IPS-15b (cell line): ENCODE data around the gene PIGBOS1.
"Not testable (repeated sequence)": the region's sequence is repeated elsewhere in the genome, so short reads cannot be mapped to it uniquely, and the experiment has no call there.

Experiments used
- H3K27me3 ChIP-seq: one replicate; pipeline ENCODE4 v1.6.1; 2013; ENCODE audit warnings: low read length; ENCODE audit not compliant: control insufficient read depth, insufficient read depth
- H3K36me3 ChIP-seq: one replicate; pipeline ENCODE4 v1.6.1; 2013; ENCODE audit warnings: low read length; ENCODE audit not compliant: control insufficient read depth, insufficient read depth
- H3K4me1 ChIP-seq: one replicate; pipeline ENCODE4 v1.6.1; 2013; ENCODE audit warnings: mild to moderate bottlenecking, low read length; ENCODE audit not compliant: control insufficient read depth, insufficient read depth
- H3K4me3 ChIP-seq: one replicate; pipeline ENCODE4 v1.5.1; 2013; ENCODE audit warnings: low read depth, low read length
- H3K9ac ChIP-seq: one replicate; pipeline ENCODE4 v1.6.1; 2013; ENCODE audit warnings: low read depth, mild to moderate bottlenecking, low read length
- H3K9me3 ChIP-seq: one replicate; pipeline ENCODE4 v1.6.1; 2013; ENCODE audit warnings: mild to moderate bottlenecking, low read length; ENCODE audit not compliant: control insufficient read depth, insufficient read depth

The PIGBOS1 gene

DNA sequence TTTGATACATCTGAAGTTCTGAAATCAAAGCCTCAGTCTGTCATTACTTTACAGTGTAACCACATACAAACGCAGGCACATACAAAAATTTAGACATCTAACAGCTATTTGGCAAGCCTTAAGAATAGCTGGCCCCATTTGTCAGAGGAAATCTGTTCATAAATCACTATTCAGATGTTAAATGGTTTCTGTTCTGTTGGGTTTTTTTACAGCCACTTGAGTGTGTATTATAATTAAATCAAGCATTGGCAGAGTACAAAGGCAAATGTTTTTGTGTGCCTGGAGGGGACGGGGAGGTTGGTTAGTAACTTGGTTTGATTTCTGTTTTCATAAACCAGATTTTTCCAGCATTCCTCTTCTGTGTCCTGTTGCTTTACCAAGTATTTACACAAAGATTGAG, 24.2 kb upstream of the PIGBOS1 start:
- no peak overlapping the region for H3K9ac ChIP-seq
- no peaks in the 10 kb centered on the region for H3K27me3 ChIP-seq
- peaks cover 15% of the 10 kb centered on the region for H3K4me1 ChIP-seq
- H3K4me3 ChIP-seq = no peak overlapping the region
- no peaks in the 10 kb centered on the region for H3K9me3 ChIP-seq
- no peaks in the 10 kb centered on the region for H3K36me3 ChIP-seq

DNA sequence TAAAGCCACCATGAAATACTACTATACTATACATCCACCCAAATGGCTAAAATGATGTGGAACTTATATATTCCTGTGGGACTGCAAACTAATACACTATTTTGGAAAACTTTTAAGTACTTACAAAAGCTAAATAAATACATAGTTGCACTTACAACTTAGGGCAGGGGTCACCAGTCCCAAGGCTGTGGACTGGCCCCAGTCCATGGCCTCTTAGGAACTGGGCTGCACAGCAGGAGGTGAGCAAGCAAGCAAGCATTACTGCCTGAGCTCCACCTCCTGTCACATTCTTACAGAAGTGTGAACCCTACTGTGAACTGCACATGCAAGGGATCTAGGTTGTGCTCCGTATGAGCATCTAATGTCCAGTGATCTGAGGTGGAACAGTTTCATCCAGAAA, 18.2 kb upstream of the PIGBOS1 start:
- Histone ChIP-seq H3K4me3 (no peak overlapping the region), H3K9ac (no peak overlapping the region), H3K36me3 (no peaks in the 10 kb centered on the region), H3K27me3 (no peaks in the 10 kb centered on the region), H3K9me3 (no peaks in the 10 kb centered on the region), H3K4me1 (no peaks in the 10 kb centered on the region)

DNA sequence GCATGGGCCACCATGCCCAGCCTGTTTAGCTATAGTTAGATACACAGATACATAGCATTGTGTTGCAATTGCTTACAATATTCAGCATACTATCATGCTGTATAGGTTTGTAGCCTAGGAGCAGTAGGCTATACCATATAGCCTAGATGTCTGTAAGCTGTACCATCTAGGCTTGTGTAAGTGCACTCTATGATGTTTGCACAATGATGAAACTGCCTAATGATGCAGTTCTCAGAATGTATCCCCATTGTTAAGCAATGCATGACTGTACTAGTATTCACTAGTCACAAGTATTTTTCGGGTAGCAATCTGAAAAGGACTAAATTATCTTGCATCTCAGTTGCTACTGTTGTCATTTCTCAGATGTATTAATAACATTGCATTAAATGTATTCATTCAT, 16.1 kb upstream of the PIGBOS1 start:
- H3K9me3 ChIP-seq = no peaks in the 10 kb centered on the region
- H3K27me3 ChIP-seq = no peaks in the 10 kb centered on the region
- H3K36me3 ChIP-seq = no peaks in the 10 kb centered on the region
- H3K4me1 ChIP-seq = no peaks in the 10 kb centered on the region
- no peak overlapping the region for H3K4me3 ChIP-seq
- no peak overlapping the region for H3K9ac ChIP-seq

DNA sequence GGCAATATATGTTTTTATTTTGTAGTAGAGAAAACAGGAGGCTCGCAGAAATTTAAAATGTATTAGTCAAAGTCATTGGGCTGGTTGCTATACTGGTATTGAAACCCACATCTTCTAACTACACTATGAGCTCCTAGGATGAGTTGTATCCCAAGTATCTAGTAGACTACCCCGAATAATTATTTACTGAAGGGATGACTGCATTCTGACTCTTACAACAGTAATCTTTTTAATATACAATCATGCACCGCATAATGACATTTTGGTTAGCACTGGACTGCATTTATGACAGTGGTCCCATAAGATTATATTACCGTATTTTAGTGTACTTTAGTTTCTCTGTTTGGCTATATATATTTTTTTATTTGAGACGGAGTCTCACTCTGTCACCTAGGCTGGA, 15.4 kb upstream of the PIGBOS1 start:
- Histone ChIP-seq H3K36me3 (no peaks in the 10 kb centered on the region), H3K4me3 (no peak overlapping the region), H3K27me3 (no peaks in the 10 kb centered on the region), H3K9me3 (no peaks in the 10 kb centered on the region), H3K9ac (no peak overlapping the region), H3K4me1 (no peaks in the 10 kb centered on the region)

DNA sequence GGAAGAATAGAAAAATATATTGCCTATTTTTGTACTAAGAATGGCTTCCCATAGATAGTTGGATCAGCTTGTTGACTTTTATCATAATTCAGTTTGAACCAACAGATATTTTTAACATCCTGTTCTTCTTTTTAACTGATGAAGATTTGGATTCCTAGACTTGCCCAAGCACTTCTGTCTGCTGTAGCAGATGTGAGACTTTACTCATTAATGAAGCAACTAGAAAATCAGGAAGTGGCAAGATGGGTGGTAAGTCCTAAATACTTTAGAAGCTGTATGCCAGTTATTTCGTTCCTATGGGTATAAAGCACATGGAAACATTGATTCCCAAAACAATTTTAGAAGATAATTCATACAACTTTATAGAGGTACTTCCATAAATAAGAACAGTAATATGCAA, 8.5 kb upstream of the PIGBOS1 start:
- H3K36me3 ChIP-seq = no peaks in the 10 kb centered on the region
- no peak overlapping the region for H3K9ac ChIP-seq
- H3K4me1 ChIP-seq = peaks cover 2% of the 10 kb centered on the region
- no peaks in the 10 kb centered on the region for H3K9me3 ChIP-seq
- H3K27me3 ChIP-seq = no peaks in the 10 kb centered on the region
- no peak overlapping the region for H3K4me3 ChIP-seq

DNA sequence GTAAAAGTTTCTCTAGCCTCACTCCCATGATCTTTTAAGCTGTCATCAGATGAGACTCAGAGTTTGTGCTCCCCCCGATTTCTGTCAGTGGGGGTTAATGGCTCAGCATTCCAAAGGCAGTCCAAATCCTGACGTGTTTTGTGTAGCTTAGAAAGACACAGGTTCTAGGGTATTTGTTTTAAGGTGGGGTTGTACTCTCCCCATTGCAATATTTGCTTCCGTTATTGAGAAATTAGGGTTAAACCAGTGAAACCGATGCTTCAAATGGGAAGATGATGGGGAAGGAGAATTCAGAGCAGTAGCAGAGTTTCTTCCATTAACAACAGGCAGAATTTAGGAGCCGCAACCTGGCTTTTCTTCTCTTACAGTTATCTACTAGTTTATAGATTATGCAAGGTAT, 3.5 kb upstream of the PIGBOS1 start:
- peaks cover 2% of the 10 kb centered on the region for H3K4me1 ChIP-seq
- no peaks in the 10 kb centered on the region for H3K27me3 ChIP-seq
- H3K9me3 ChIP-seq = no peaks in the 10 kb centered on the region
- H3K4me3 ChIP-seq = no peak overlapping the region
- H3K36me3 ChIP-seq = no peaks in the 10 kb centered on the region
- no peak overlapping the region for H3K9ac ChIP-seq

DNA sequence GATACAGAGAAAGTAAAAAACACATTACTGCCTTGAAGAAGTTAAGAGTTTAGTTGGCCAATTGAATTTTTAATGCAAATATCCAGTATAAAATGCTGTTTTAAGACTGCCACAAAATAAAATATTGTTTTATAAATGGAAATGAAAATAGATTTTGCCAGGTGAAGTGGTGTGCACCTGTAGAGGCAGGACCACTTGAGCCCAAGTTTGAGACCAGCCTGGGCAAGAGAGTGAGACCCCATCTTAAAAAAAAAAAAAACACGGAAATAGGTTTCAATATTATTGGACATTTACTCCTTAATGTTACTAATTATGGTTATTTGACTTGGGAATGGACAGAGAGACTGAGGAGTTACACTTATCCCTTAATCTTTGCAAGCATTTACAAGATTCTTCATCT, 2.0 kb upstream of the PIGBOS1 start:
- no peaks in the 10 kb centered on the region for H3K9me3 ChIP-seq
- no peak overlapping the region for H3K4me3 ChIP-seq
- peaks cover 2% of the 10 kb centered on the region for H3K4me1 ChIP-seq
- no peaks in the 10 kb centered on the region for H3K36me3 ChIP-seq
- no peak overlapping the region for H3K9ac ChIP-seq
- no peaks in the 10 kb centered on the region for H3K27me3 ChIP-seq

DNA sequence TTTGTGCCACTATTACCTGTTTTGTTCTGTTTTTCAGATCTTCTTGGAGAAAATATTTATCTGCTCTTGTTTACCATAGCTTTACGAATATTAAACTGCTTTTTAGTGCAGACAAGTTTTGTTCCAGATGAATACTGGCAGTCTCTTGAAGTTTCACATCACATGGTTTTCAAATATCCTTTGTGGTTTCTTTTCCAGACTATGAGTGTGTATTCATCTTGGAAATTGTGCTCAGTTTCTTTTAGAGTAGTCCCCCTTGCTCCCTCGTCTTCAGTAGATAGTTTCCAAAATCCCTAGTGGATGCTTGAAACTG, 1.3 kb upstream of the PIGBOS1 start:
- no peaks in the 10 kb centered on the region for H3K27me3 ChIP-seq
- H3K9me3 ChIP-seq = no peaks in the 10 kb centered on the region
- H3K4me3 ChIP-seq = no peak overlapping the region
- H3K9ac ChIP-seq = no peak overlapping the region
- H3K4me1 ChIP-seq = peaks cover 2% of the 10 kb centered on the region
- no peaks in the 10 kb centered on the region for H3K36me3 ChIP-seq

DNA sequence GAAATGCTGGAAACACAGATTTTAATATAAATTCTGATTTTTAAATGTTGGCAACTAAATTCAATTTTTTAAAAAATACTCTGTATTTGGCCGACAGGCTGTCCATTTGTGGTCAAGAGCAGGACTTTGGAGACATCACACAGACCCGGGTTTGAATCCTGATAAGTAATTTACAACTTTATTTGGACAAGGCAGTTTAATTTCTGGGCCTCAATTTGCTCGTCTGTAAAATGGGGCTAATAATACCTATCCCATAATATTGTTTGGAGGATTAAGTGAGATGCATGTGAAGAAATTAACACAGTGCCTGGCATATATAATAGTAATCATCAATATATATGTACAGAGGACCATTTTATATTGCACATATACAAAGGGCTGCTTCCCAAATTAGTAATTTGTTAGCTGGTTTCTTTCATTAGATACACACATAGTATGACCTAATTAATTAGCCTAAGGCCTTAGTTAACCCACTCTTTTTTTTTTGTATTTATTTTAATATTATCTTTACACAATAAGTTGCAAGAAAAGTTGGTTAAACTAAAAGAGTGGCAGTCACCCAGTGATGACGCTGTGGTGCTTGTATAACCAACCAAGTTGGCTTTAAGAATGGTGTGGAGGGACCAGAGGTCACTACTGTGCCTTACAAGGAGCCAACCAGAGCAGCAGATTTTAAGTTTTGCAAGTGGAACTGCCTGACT, 764 bp upstream of the PIGBOS1 start:
- Histone ChIP-seq H3K4me1 (peaks cover 2% of the 10 kb centered on the region), H3K27me3 (no peaks in the 10 kb centered on the region), H3K9ac (no peak overlapping the region), H3K4me3 (peak overlapping the region; percentile 96), H3K9me3 (no peaks in the 10 kb centered on the region), H3K36me3 (no peaks in the 10 kb centered on the region)

DNA sequence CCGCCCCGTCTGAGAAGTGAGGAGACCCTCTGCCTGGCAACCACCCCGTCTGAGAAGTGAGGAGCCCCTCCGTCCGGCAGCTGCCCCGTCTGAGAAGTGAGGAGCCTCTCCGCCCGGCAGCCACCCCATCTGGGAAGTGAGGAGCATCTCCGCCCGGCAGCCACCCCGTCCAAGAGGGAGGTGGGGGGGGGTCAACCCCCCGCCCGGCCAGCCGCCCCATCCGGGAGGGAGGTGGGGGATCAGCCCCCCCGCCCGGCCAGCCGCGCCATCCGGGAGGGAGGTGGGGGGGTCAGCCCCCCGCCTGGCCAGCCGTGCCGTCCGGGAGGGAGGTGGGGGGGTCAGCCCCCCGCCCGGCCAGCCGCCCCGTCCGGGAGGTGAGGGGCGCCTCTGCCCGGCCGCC, 16.1 kb downstream of the PIGBOS1 start:
- H3K9me3 ChIP-seq, H3K36me3 ChIP-seq, H3K9ac ChIP-seq, H3K4me3 ChIP-seq, H3K4me1 ChIP-seq, H3K27me3 ChIP-seq: not testable (repeated sequence)

DNA sequence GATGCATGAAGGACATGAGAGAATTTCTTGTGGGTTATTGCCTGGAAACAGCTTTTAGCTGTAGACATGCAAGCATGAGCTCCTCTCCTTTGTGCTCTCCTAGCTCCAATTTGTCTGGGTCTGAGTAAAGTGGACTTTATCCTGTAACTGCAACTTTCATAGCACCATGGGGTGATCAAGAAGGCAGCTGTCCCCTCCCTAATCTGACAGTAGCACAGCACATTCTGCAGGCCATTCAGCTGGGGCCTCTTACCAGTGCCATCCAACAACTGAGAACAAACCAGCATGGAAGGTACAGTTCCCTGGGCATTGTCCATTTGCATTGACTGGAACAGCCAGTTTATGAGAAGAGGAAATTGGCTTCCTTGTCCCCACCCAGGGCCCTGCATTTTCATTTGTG, 21.6 kb downstream of the PIGBOS1 start:
- Histone ChIP-seq H3K27me3 (no peaks in the 10 kb centered on the region), H3K9ac (no peak overlapping the region), H3K4me1 (no peaks in the 10 kb centered on the region), H3K4me3 (no peak overlapping the region), H3K9me3 (peaks cover 5% of the 10 kb centered on the region), H3K36me3 (no peaks in the 10 kb centered on the region)

DNA sequence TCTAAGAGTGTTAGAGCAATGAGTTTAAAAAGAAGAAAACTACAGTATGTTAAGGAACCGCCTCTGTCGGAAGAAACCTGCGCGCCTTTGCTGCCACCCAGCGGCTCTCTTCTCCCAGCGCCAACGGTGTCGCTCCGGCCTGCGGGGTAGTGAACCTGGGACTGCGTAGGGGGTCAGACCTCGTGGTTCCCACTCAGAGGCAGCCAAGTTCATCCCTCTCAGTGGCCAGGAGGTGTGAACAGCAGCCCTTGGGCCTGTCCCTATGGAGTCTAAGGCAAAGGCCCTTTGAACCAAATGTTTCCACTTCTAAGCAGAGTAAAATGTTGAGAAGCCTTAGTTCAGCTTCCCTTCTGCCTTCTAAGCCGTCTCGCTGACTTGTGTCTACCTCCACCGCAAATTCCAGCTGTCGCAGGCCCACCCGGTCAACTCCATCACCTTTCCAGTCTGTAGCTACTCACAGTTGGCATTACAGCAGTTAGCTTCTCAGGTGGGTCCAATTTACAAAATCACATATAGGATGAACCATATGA, 28.3 kb downstream of the PIGBOS1 start:
- Histone ChIP-seq H3K4me3 (peak overlapping the region; percentile 86), H3K9me3 (no peaks in the 10 kb centered on the region), H3K27me3 (peaks cover 3% of the 10 kb centered on the region), H3K9ac (no peak overlapping the region), H3K36me3 (no peaks in the 10 kb centered on the region), H3K4me1 (peaks cover 6% of the 10 kb centered on the region)
